Neural cell (in vitro differentiated cells): ENCODE data around the gene FBXO22. TPM values are rescaled to one million over a fixed set of nuclear protein-coding genes. Genes with fewer than 3 reads are reported as not detected.
A peak's percentile ranks its signal among the peaks of the same experiment; 100 is the strongest.

ENCODE experiments used
- H2AFZ ChIP-seq: fragments of 200-600, 300-800 bp; sonication (generic), shearing (Covaris generic); 2 replicates; pipeline ENCODE4 v1.6.0; 2014; ENCODE audit warnings: low read depth, mild to moderate bottlenecking, antibody characterized with exemption, low read length, moderate library complexity
- H3F3A ChIP-seq: fragments of 200-600 bp; shearing (Covaris generic); 2 replicates; pipeline ENCODE4 v1.6.1; 2016; ENCODE audit warnings: mild to moderate bottlenecking, moderate library complexity, mixed read lengths, antibody characterized with exemption, low read length; ENCODE audit not compliant: insufficient read depth, poor library complexity, severe bottlenecking
- H3K27ac ChIP-seq: fragments of 200-600, 300-800 bp; sonication (generic), shearing (Covaris generic); 2 replicates; pipeline ENCODE4 v1.5.1; 2014; ENCODE audit warnings: mild to moderate bottlenecking, low read length, moderate library complexity
- H3K27me3 ChIP-seq: fragments of 300-800, 200-600 bp; sonication (generic), shearing (Covaris generic); 2 replicates; pipeline ENCODE4 v1.6.0; 2014; ENCODE audit warnings: mild to moderate bottlenecking, low read depth, low read length, moderate library complexity; ENCODE audit not compliant: insufficient read depth
- H3K36me3 ChIP-seq: fragments of 300-800, 200-600 bp; sonication (generic), shearing (Covaris generic); 2 replicates; pipeline ENCODE4 v1.5.1; 2014; ENCODE audit warnings: mild to moderate bottlenecking, antibody characterized with exemption, low read length, moderate library complexity; ENCODE audit not compliant: insufficient read depth
- H3K4me2 ChIP-seq: fragments of 300-800, 200-600 bp; sonication (generic), shearing (Covaris generic); 2 replicates; pipeline ENCODE4 v1.6.0; 2014; ENCODE audit warnings: mild to moderate bottlenecking, low read length
- H3K4me3 ChIP-seq: fragments of 300-800, 200-600 bp; sonication (generic), shearing (Covaris generic); 2 replicates; pipeline ENCODE4 v1.5.1; 2014; ENCODE audit warnings: mild to moderate bottlenecking, low read length, moderate library complexity
- H3K79me2 ChIP-seq: fragments of 200-600 bp; shearing (Covaris generic); replicated peaks from 2 replicates; pipeline ENCODE4 v1.6.0; 2014; ENCODE audit warnings: mild to moderate bottlenecking, low read length, moderate library complexity; ENCODE audit not compliant: insufficient read depth
- H3K9ac ChIP-seq: fragments of 300-800, 200-600 bp; sonication (generic), shearing (Covaris generic); 2 replicates; pipeline ENCODE4 v1.6.1; 2016; ENCODE audit warnings: mild to moderate bottlenecking, low read length, mixed read lengths
- H3K9me2 ChIP-seq: fragments of 200-600 bp; shearing (Covaris generic); 2 replicates; pipeline ENCODE4 v1.6.1; 2016; ENCODE audit warnings: mild to moderate bottlenecking, low read length, mixed read lengths; ENCODE audit not compliant: insufficient read depth
- H3K9me3 ChIP-seq: fragments of 200-600, 300-800 bp; sonication (generic), shearing (Covaris generic); 2 replicates; pipeline ENCODE4 v1.6.1; 2016; ENCODE audit warnings: mild to moderate bottlenecking, mixed run types, low read length, moderate library complexity, mixed read lengths
- H4K20me1 ChIP-seq: fragments of 200-600 bp; shearing (Covaris generic); 2 replicates; pipeline ENCODE4 v1.6.1; 2016; ENCODE audit warnings: mild to moderate bottlenecking, mixed run types; ENCODE audit not compliant: insufficient read depth
- CTCF ChIP-seq: fragments of 450-650 bp; IDR thresholded peaks from 2 replicates; pipeline ENCODE4 v1.5.1; 2014; ENCODE audit warnings: antibody characterized with exemption, mild to moderate bottlenecking, moderate library complexity; ENCODE audit not compliant: poor library complexity, severe bottlenecking
- EP300 ChIP-seq: fragments of 450-650 bp; conservative IDR thresholded peaks from 2 replicates; pipeline ENCODE4 v1.6.1; 2014; ENCODE audit warnings: antibody characterized with exemption, mild to moderate bottlenecking, moderate library complexity; ENCODE audit not compliant: poor library complexity, severe bottlenecking
- EZH2 ChIP-seq: fragments of 200-600, 300-800 bp; shearing (Covaris generic), sonication (generic); IDR thresholded peaks from 2 replicates; pipeline ENCODE4 v1.6.1; 2014; ENCODE audit warnings: antibody characterized with exemption, low read length, borderline replicate concordance, mild to moderate bottlenecking; ENCODE audit not compliant: insufficient read depth, poor library complexity, severe bottlenecking
- MXI1 ChIP-seq: fragments of 450-650 bp; conservative IDR thresholded peaks from 2 replicates; pipeline ENCODE4 v1.6.1; 2014; ENCODE audit warnings: antibody characterized with exemption, mild to moderate bottlenecking; ENCODE audit not compliant: poor library complexity, severe bottlenecking
- POLR2AphosphoS5 ChIP-seq: IDR thresholded peaks from 2 replicates; pipeline ENCODE4 v1.6.1; 2012
- RAD21 ChIP-seq: fragments of 450-650 bp; conservative IDR thresholded peaks from 2 replicates; pipeline ENCODE4 v1.6.1; 2014; ENCODE audit warnings: antibody characterized with exemption, mild to moderate bottlenecking, moderate library complexity
- REST ChIP-seq: IDR thresholded peaks from 2 replicates; pipeline ENCODE4 v1.6.1; 2012; ENCODE audit warnings: borderline replicate concordance
- SMC3 ChIP-seq: fragments of 450-650 bp; conservative IDR thresholded peaks from 2 replicates; pipeline ENCODE4 v1.6.1; 2014; ENCODE audit warnings: antibody characterized with exemption, mild to moderate bottlenecking, moderate library complexity; ENCODE audit not compliant: poor library complexity
- TAF1 ChIP-seq: IDR thresholded peaks from 2 replicates; pipeline ENCODE4 v1.6.1; 2012; ENCODE audit warnings: low read depth
- polyA plus RNA-seq: library from polyadenylated mRNA; depleted of rRNA; stranded (reverse); fragments of >200 nt; gene quantifications from 2 replicates; pipeline ENCODE4 v1.2.3, GENCODE V29; 2014

FBXO22 gene
- polyA plus RNA-seq, 1 donor from 2014 or later, result 52.3 TPM

- peaks cover 3% of the 10 kb centered on the region for H3K79me2 ChIP-seq
- H3K9ac ChIP-seq, result no peak overlapping the region
- H3K4me3 ChIP-seq, result no peak overlapping the region
- H3K27ac ChIP-seq, result no peak overlapping the region
- no peaks in the 10 kb centered on the region for H3K9me3 ChIP-seq
- no peaks in the 10 kb centered on the region for H3F3A ChIP-seq
- peaks cover 14% of the 10 kb centered on the region for H3K36me3 ChIP-seq
- H3K27me3 ChIP-seq, result no peaks in the 10 kb centered on the region
- peak; percentile 32 for TF ChIP-seq CTCF
- TF ChIP-seq TAF1, result no peak
- H3K9me2 ChIP-seq, result no peaks in the 10 kb centered on the region
- no peaks in the 10 kb centered on the region for H4K20me1 ChIP-seq
- H3K4me2 ChIP-seq, result no peak overlapping the region
- H2AFZ ChIP-seq, result no peak overlapping the region
These were observed 25.3 kb downstream of the FBXO22 start for GRCh38 chr15:75928680-75929608.

- Histone ChIP-seq H2AFZ (no peak overlapping the region), H3K9me3 (no peaks in the 10 kb centered on the region), H3K36me3 (peaks cover 17% of the 10 kb centered on the region), H3K27me3 (no peaks in the 10 kb centered on the region), H3K9me2 (no peaks in the 10 kb centered on the region), H3K79me2 (peaks cover 3% of the 10 kb centered on the region), H3K4me3 (no peak overlapping the region), H4K20me1 (no peaks in the 10 kb centered on the region), H3K9ac (no peak overlapping the region), H3F3A (no peaks in the 10 kb centered on the region), H3K27ac (no peak overlapping the region), H3K4me2 (no peak overlapping the region)
- no peak for TF ChIP-seq EP300
- no peak for TF ChIP-seq REST
- TF ChIP-seq EZH2, result no peak
- no peak for TF ChIP-seq CTCF
- TF ChIP-seq MXI1, result no peak
- TF ChIP-seq RAD21, result no peak
- TF ChIP-seq POLR2AphosphoS5, result no peak
- TF ChIP-seq SMC3, result no peak
- TF ChIP-seq TAF1, result no peak
These were observed 26.3 kb downstream of the FBXO22 start for GRCh38 chr15:75929799-75930565.
